IMR-90 (cell line): ENCODE results near the gene MARK4. TPM values are rescaled to one million over a fixed set of nuclear protein-coding genes. Genes with fewer than 3 reads are reported as not detected.
A peak's percentile ranks its signal among the peaks of the same experiment; 100 is the strongest.

Experiments used
- ATAC-seq: fragments of 200-7000 bp; cut with Tn5 transposase; 2 replicates; pipeline ENCODE4 v1.9.1; 2020; ENCODE audit warnings: low read depth, mild to moderate bottlenecking, moderate library complexity
- BruUV-seq: library from RNA; stranded (reverse); fragments of 400-500 nt; replicated peaks from 2 replicates; lab custom pipeline; 2021; lab: Mats Ljungman, UMichigan
- CTCF ChIA-PET: fragments of 300-600 bp; formaldehyde crosslinking; extraction: SDS; loops from one replicate; lab custom pipeline; 2021; ENCODE audit warnings: antibody characterized with exemption; lab: Yijun Ruan, JAX
- POLR2A ChIA-PET: fragments of 300-600 bp; sonication (Branson Sonifier 250); formaldehyde crosslinking; loops from one replicate; lab custom pipeline; 2022; ENCODE audit warnings: antibody characterized with exemption; ENCODE audit not compliant: unreplicated experiment; lab: Charles Lee
- DNase-seq: peaks from one replicate; pipeline ENCODE4 v3.0.0; 2013
- H2AFZ ChIP-seq: replicated peaks from 2 replicates; pipeline ENCODE3; 2013; ENCODE audit warnings: low read length, mild to moderate bottlenecking; ENCODE audit not compliant: poor library complexity
- H2AK5ac ChIP-seq: 2 replicates; pipeline ENCODE4 v1.6.1; 2013; ENCODE audit warnings: low read depth, low read length, inconsistent platforms
- H2AK9ac ChIP-seq: replicated peaks from 2 replicates; pipeline ENCODE3; 2013; ENCODE audit warnings: mild to moderate bottlenecking, low read depth, low read length, moderate library complexity; ENCODE audit not compliant: poor library complexity
- H2BK120ac ChIP-seq: 2 replicates; pipeline ENCODE4 v1.6.1; 2013; ENCODE audit warnings: low read depth, low read length, inconsistent platforms
- H2BK15ac ChIP-seq: 3 replicates; pipeline ENCODE4 v1.6.1; 2013; ENCODE audit warnings: low read depth, low read length, inconsistent platforms
- H2BK20ac ChIP-seq: 2 replicates; pipeline ENCODE4 v1.6.1; 2013; ENCODE audit warnings: low read depth, mild to moderate bottlenecking, inconsistent platforms, low read length, moderate library complexity
- H2BK5ac ChIP-seq: 2 replicates; pipeline ENCODE4 v1.6.1; 2013; ENCODE audit warnings: mild to moderate bottlenecking, low read depth, low read length, inconsistent platforms; ENCODE audit not compliant: poor library complexity, severe bottlenecking
- H3K14ac ChIP-seq: replicated peaks from 2 replicates; pipeline ENCODE4 v1.6.1; 2013; ENCODE audit warnings: low read depth, low read length, inconsistent platforms
- H3K18ac ChIP-seq: 2 replicates; pipeline ENCODE4 v1.6.1; 2013; ENCODE audit warnings: low read depth, low read length, control low read depth
- H3K23ac ChIP-seq: 2 replicates; pipeline ENCODE4 v1.6.1; 2013; ENCODE audit warnings: low read depth, low read length, inconsistent platforms
- H3K27ac ChIP-seq: 2 replicates; pipeline ENCODE4 v1.5.1; 2013; ENCODE audit warnings: mild to moderate bottlenecking, control low read depth, low read length; ENCODE audit not compliant: insufficient read depth
- H3K27me3 ChIP-seq: 2 replicates; pipeline ENCODE4 v1.6.1; 2013; ENCODE audit warnings: low read length; ENCODE audit not compliant: control insufficient read depth, insufficient read depth
- H3K36me3 ChIP-seq: 2 replicates; pipeline ENCODE4 v1.6.1; 2013; ENCODE audit warnings: low read length, mixed read lengths; ENCODE audit not compliant: control insufficient read depth, insufficient read depth
- H3K4ac ChIP-seq: 2 replicates; pipeline ENCODE4 v1.6.1; 2013; ENCODE audit warnings: low read depth, low read length, inconsistent platforms
- H3K4me1 ChIP-seq: 2 replicates; pipeline ENCODE4 v1.6.1; 2013; ENCODE audit warnings: low read length, mixed read lengths; ENCODE audit not compliant: control insufficient read depth, insufficient read depth
- H3K4me2 ChIP-seq: 2 replicates; pipeline ENCODE4 v1.6.1; 2013; ENCODE audit warnings: low read depth, mild to moderate bottlenecking, control low read depth, low read length, moderate library complexity
- H3K4me3 ChIP-seq: 2 replicates; pipeline ENCODE4 v1.5.1; 2013; ENCODE audit warnings: low read depth, mild to moderate bottlenecking, control low read depth, low read length, moderate library complexity; ENCODE audit not compliant: insufficient read depth
- H3K56ac ChIP-seq: 2 replicates; pipeline ENCODE4 v1.6.1; 2013; ENCODE audit warnings: low read length, inconsistent platforms; ENCODE audit not compliant: insufficient read depth; ENCODE audit errors: extremely low read depth
- H3K79me1 ChIP-seq, 2 experiments: 2 replicates each; pipeline ENCODE4 v1.6.1; 2013; ENCODE audit warnings: low read length in 2 of 2, inconsistent platforms in 1 of 2, low read depth in 1 of 2
- H3K9ac ChIP-seq: 2 replicates; pipeline ENCODE4 v1.6.1; 2013; ENCODE audit warnings: low read depth, low read length, control low read depth
- H3K9me1 ChIP-seq: 2 replicates; pipeline ENCODE4 v1.6.1; 2013; ENCODE audit warnings: low read length, inconsistent platforms; ENCODE audit not compliant: insufficient read depth
- H3K9me3 ChIP-seq: 2 replicates; pipeline ENCODE4 v1.6.1; 2013; ENCODE audit warnings: low read length; ENCODE audit not compliant: control insufficient read depth, insufficient read depth
- H4K20me1 ChIP-seq: 2 replicates; pipeline ENCODE4 v1.6.1; 2013; ENCODE audit warnings: low read length, inconsistent platforms; ENCODE audit not compliant: insufficient read depth
- H4K5ac ChIP-seq: 2 replicates; pipeline ENCODE4 v1.6.1; 2013; ENCODE audit warnings: mild to moderate bottlenecking, low read depth, low read length, control low read depth
- H4K8ac ChIP-seq, 2 experiments: 2 replicates each; pipeline ENCODE4 v1.6.1; 2013; ENCODE audit warnings: low read depth in 2 of 2, low read length in 2 of 2, control low read depth in 1 of 2, inconsistent platforms in 1 of 2
- H4K91ac ChIP-seq: 2 replicates; pipeline ENCODE4 v1.6.1; 2013; ENCODE audit warnings: low read depth, low read length, inconsistent platforms; ENCODE audit not compliant: insufficient read depth
- BHLHE40 ChIP-seq: fragments of 150-350 bp; IDR thresholded peaks from 2 replicates; pipeline ENCODE4 v1.6.1; 2016; ENCODE audit warnings: mild to moderate bottlenecking, low read depth, low read length
- CEBPB ChIP-seq: IDR thresholded peaks from 2 replicates; pipeline ENCODE4 v1.6.1; 2012; ENCODE audit warnings: low read depth, low read length, improper control_type of control experiment
- CHD1 ChIP-seq: IDR thresholded peaks from 2 replicates; pipeline ENCODE4 v1.6.1; 2012; ENCODE audit warnings: low read depth, low read length, improper control_type of control experiment
- FOS ChIP-seq: fragments of 150-350 bp; IDR thresholded peaks from 2 replicates; pipeline ENCODE4 v1.6.1; 2016; ENCODE audit warnings: low read depth, low read length
- MAFK ChIP-seq: IDR thresholded peaks from 2 replicates; pipeline ENCODE4 v1.6.1; 2012; ENCODE audit warnings: low read depth, low read length, improper control_type of control experiment
- POLR2A ChIP-seq: IDR thresholded peaks from 2 replicates; pipeline ENCODE4 v1.6.1; 2012; ENCODE audit warnings: mild to moderate bottlenecking, low read depth, low read length
- RAD21 ChIP-seq: IDR thresholded peaks from 2 replicates; pipeline ENCODE4 v1.6.1; 2012; ENCODE audit warnings: low read length, improper control_type of control experiment
- RCOR1 ChIP-seq: IDR thresholded peaks from 2 replicates; pipeline ENCODE4 v1.6.1; 2012; ENCODE audit warnings: mild to moderate bottlenecking, low read length, improper control_type of control experiment; ENCODE audit not compliant: insufficient replicate concordance
- RFX5 ChIP-seq: IDR thresholded peaks from 2 replicates; pipeline ENCODE4 v1.8.0; 2012; ENCODE audit warnings: low read depth, mild to moderate bottlenecking, low read length, moderate library complexity
- SMC3 ChIP-seq: fragments of 150-350 bp; IDR thresholded peaks from 2 replicates; pipeline ENCODE4 v1.6.1; 2016; ENCODE audit warnings: low read depth, mild to moderate bottlenecking, antibody characterized with exemption, low read length, moderate library complexity
- WGBS, 2 experiments: methylation state at CpG; one replicate each; pipeline versions ENCODE4 v1.1.5 to v1.1.7; 2013; ENCODE audit warnings: missing lambda C conversion rate in 2 of 2; ENCODE audit not compliant: insufficient read length in 1 of 2; ENCODE audit errors: extremely low coverage in 2 of 2; 5-methylcytosine and 5-hydroxymethylcytosine counted together
- dilution Hi-C: fragments of 300-500 bp; cut with HindIII; formaldehyde crosslinking; loops from one replicate; pipeline ENCODE4 v1.14.3; 2018; ENCODE audit warnings: low sequenced_read_pairs; ENCODE audit not compliant: unreplicated experiment
- in situ Hi-C: fragments of 300-500 bp; cut with MboI; formaldehyde crosslinking; loops from 3 replicates; pipeline ENCODE4 v1.14.3; 2019; ENCODE audit warnings: low sequenced_read_pairs, inconsistent platforms, mixed read lengths
- intact Hi-C: fragments of 100-400 bp; cut with micrococcal nuclease; formaldehyde crosslinking; loops from 2 replicates; pipeline ENCODE4 v1.10.0; 2022
- polyA plus RNA-seq, 3 experiments: library from polyadenylated mRNA; depleted of rRNA; stranded (reverse); fragments of >200 nt; gene quantifications; 2 replicates each; pipeline ENCODE4 v1.2.3, GENCODE V29; 2012; ENCODE audit warnings: low replicate concordance in 1 of 3
- total RNA-seq: library from RNA; depleted of rRNA; stranded (reverse); fragments of >200 nt; gene quantifications from 2 replicates; pipeline ENCODE4 v1.2.3, GENCODE V29; 2012
- TF ChIP-seq, protein P1 (sequence below): fragments of 150-350 bp; IDR thresholded peaks from 2 replicates; pipeline ENCODE4 v1.6.1; 2017; ENCODE audit warnings: mild to moderate bottlenecking, antibody characterized with exemption, low read length, low read depth

MARK4 gene
- total and polyA plus RNA-seq, 2 of the 4 experiments (the other 2 are of a cell fraction) = 11.3 to 20.7 TPM

DNA sequence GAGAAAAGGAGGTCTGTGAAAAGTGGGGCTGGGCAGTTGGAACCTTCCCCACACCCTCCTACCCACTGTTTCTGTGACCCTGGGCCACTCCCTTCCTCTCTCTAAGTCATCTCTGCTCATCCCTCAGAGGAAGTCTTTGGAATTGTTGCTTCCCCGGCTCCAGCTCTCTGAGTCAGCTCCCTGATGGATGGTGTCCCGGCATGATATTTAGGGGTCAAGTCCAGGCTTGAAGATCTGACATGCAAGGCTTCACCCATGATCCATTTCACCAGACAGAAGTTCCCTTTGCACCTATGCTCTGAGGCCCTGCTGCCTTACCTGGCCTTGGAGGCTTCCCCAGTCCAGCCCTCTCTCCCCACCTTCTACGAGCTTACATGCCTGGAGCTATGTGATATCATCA is 19.2 kb upstream of the MARK4 start:
- H3K9ac ChIP-seq = no peak overlapping the region
- no peak overlapping the region for H3K14ac ChIP-seq
- no peak overlapping the region for H2BK15ac ChIP-seq
- POLR2A ChIA-PET = no interaction called here
- peaks cover 47% of the 10 kb centered on the region for H3K27me3 ChIP-seq
- no peak overlapping the region for H4K91ac ChIP-seq
- no peak overlapping the region for H2BK20ac ChIP-seq
- no peak; the same call in 1 of the 2 replicates for ATAC-seq
- H3K79me1 ChIP-seq = no peaks in the 10 kb centered on the region
- peak overlapping the region; percentile 63 for H2AFZ ChIP-seq
- intact Hi-C loops = no loop called here
- TF ChIP-seq MAFK (no peak), RCOR1 (no peak), RFX5 (no peak), RAD21 (no peak), FOS (no peak), CHD1 (no peak), POLR2A (no peak), BHLHE40 (no peak), SMC3 (no peak), CEBPB (no peak)
- TF ChIP-seq, protein P1, sequence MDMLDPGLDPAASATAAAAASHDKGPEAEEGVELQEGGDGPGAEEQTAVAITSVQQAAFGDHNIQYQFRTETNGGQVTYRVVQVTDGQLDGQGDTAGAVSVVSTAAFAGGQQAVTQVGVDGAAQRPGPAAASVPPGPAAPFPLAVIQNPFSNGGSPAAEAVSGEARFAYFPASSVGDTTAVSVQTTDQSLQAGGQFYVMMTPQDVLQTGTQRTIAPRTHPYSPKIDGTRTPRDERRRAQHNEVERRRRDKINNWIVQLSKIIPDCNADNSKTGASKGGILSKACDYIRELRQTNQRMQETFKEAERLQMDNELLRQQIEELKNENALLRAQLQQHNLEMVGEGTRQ = no peak
- H3K4me1 ChIP-seq = no peaks in the 10 kb centered on the region
- no peaks in the 10 kb centered on the region for H3K9me1 ChIP-seq
- WGBS, 2 experiments = 63% methylated on average over 2 of the region's 3 CpGs; no CpG with 5 or more reads in 1 of the 2 experiments
- dilution Hi-C loops = no loop called here
- no peak overlapping the region for H3K4me2 ChIP-seq
- no peak overlapping the region for H4K5ac ChIP-seq
- peaks cover 5% of the 10 kb centered on the region for H3K9me3 ChIP-seq
- H2AK5ac ChIP-seq = no peak overlapping the region
- no peak overlapping the region for H2AK9ac ChIP-seq
- BruUV-seq = no TSS peak
- CTCF ChIA-PET = interaction anchor here (1.1 kb wide), 2 partner anchors 11 to 45 kb away, joined by 3 to 4 read pairs; no protein-coding TSS in a partner anchor
- DNase-seq = no peak
- H2BK5ac ChIP-seq = no peak overlapping the region
- H3K18ac ChIP-seq = no peak overlapping the region
- no peak overlapping the region for H3K27ac ChIP-seq
- no peak overlapping the region for H4K8ac ChIP-seq
- H4K20me1 ChIP-seq = no peaks in the 10 kb centered on the region
- H3K56ac ChIP-seq = no peak overlapping the region; the same call in 1 of the 2 replicates
- no peak overlapping the region for H2BK120ac ChIP-seq
- in situ Hi-C loops = no loop called here
- no peak overlapping the region for H3K23ac ChIP-seq
- no peaks in the 10 kb centered on the region for H3K36me3 ChIP-seq
- no peak overlapping the region for H3K4me3 ChIP-seq
- H3K4ac ChIP-seq = no peak overlapping the region
